ENCODE results near the gene IL6. TPM values are rescaled to one million over a fixed set of nuclear protein-coding genes. Genes with fewer than 3 reads are reported as not detected.
"Not testable (repeated sequence)": the region's sequence is repeated elsewhere in the genome, so short reads cannot be mapped to it uniquely, and the experiment has no call there.

The IL6 gene
- polyA plus RNA-seq, 1 experiment = 12.7 TPM

GRCh38 chr7:22707026-22707691 lies 19.8 kb upstream of the IL6 start:
- POLR2A ChIA-PET; H3K4me3 ChIP-seq (ENCODE audit: low read depth, low read length); DNase-seq (ENCODE audit: low read depth, low spot score); CTCF ChIA-PET; H3K27ac ChIP-seq (ENCODE audit: low read depth, low read length); H3K27me3 ChIP-seq (ENCODE audit: control insufficient read depth, insufficient read depth, low read length); H3K9me3 ChIP-seq (ENCODE audit: control insufficient read depth, insufficient read depth, low read length): not testable (repeated sequence)

- H3K9me3 ChIP-seq (ENCODE audit: control insufficient read depth, insufficient read depth, low read length); H3K4me3 ChIP-seq (ENCODE audit: low read depth, low read length); H3K27me3 ChIP-seq (ENCODE audit: control insufficient read depth, insufficient read depth, low read length); H3K27ac ChIP-seq (ENCODE audit: low read depth, low read length); POLR2A ChIA-PET; DNase-seq (ENCODE audit: low read depth, low spot score); CTCF ChIA-PET: not testable (repeated sequence)
Observed at GRCh38 chr7:22708214-22708613, 18.8 kb upstream of the IL6 start.

- H3K27ac ChIP-seq (ENCODE audit: low read depth, low read length); DNase-seq (ENCODE audit: low read depth, low spot score); H3K4me3 ChIP-seq (ENCODE audit: low read depth, low read length); CTCF ChIA-PET; H3K9me3 ChIP-seq (ENCODE audit: control insufficient read depth, insufficient read depth, low read length); H3K27me3 ChIP-seq (ENCODE audit: control insufficient read depth, insufficient read depth, low read length): not testable (repeated sequence)
- POLR2A ChIA-PET = interaction anchor here (0.7 kb wide), 1 partner anchor 9 kb away, joined by 3 read pairs; no protein-coding TSS in a partner anchor
Observed at GRCh38 chr7:22708677-22709061, 18.3 kb upstream of the IL6 start.

- H3K27ac ChIP-seq (ENCODE audit: low read depth, low read length); CTCF ChIA-PET: not testable (repeated sequence)
- POLR2A ChIA-PET = interaction anchor here (0.7 kb wide), 1 partner anchor 9 kb away, joined by 3 read pairs; no protein-coding TSS in a partner anchor
Observed at GRCh38 chr7:22709062-22709829, 17.8 kb upstream of the IL6 start.

DNA sequence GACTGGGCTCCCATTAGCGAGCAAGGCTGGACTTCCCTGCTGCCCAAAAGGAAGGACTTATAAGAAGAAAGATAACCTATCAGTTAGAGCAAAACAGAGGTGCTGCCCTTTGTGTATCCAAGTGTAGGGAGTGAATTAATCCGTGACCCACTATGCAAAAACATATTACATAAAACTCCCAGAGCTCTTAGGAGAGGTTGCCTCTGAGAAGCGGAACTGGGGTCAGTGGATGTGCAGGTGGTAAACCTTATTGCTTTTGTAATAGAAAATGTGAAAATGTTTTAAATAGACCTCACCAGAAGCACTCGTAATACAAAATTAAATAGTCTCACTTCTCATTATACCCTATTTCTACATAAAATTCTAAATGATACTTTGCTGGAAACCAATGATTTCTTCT lies 17.1 kb upstream of the IL6 start:
- no peak overlapping the region for H3K4me3 ChIP-seq (ENCODE audit: low read depth, low read length)
- no peaks in the 10 kb centered on the region for H3K27me3 ChIP-seq (ENCODE audit: control insufficient read depth, insufficient read depth, low read length)
- TF ChIP-seq, protein P1, sequence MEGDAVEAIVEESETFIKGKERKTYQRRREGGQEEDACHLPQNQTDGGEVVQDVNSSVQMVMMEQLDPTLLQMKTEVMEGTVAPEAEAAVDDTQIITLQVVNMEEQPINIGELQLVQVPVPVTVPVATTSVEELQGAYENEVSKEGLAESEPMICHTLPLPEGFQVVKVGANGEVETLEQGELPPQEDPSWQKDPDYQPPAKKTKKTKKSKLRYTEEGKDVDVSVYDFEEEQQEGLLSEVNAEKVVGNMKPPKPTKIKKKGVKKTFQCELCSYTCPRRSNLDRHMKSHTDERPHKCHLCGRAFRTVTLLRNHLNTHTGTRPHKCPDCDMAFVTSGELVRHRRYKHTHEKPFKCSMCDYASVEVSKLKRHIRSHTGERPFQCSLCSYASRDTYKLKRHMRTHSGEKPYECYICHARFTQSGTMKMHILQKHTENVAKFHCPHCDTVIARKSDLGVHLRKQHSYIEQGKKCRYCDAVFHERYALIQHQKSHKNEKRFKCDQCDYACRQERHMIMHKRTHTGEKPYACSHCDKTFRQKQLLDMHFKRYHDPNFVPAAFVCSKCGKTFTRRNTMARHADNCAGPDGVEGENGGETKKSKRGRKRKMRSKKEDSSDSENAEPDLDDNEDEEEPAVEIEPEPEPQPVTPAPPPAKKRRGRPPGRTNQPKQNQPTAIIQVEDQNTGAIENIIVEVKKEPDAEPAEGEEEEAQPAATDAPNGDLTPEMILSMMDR (IDR thresholded peaks at IDR 0.05; ENCODE audit: low read depth, low read length) = no peak
- ChIA-PET POLR2A (no interaction called here), CTCF (no interaction called here)
- H3K9me3 ChIP-seq (ENCODE audit: control insufficient read depth, insufficient read depth, low read length) = no peaks in the 10 kb centered on the region
- no peak for DNase-seq (ENCODE audit: low read depth, low spot score)
- no peak overlapping the region for H3K27ac ChIP-seq (ENCODE audit: low read depth, low read length)

More at GRCh38 chr7:22709062-22709829, 17.8 kb upstream of the IL6 start:
- not testable (repeated sequence) for DNase-seq (ENCODE audit: low read depth, low spot score); H3K9me3 ChIP-seq (ENCODE audit: control insufficient read depth, insufficient read depth, low read length); H3K27me3 ChIP-seq (ENCODE audit: control insufficient read depth, insufficient read depth, low read length); H3K4me3 ChIP-seq (ENCODE audit: low read depth, low read length)

DNA sequence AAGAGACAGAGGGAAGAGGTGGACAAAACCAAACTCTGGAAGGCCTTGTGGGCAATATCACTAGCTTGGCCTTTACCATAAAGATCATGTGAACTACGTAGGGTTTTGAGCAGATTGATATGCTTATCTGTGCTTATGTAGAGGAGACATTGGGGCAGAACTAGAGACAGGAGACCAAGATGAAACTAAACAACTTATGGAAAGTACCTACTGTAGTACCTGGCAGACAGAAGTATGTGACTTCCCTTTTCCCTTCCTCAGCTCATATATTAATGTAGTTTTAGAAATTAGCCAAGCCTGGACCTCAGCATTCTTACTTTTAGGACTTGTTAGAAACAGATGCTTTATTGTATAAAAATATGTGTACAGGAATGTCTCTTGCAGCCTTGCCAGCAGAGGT lies 14.0 kb upstream of the IL6 start:
- Histone ChIP-seq H3K4me3 (ENCODE audit: low read depth, low read length) (no peak overlapping the region), H3K9me3 (ENCODE audit: control insufficient read depth, insufficient read depth, low read length) (no peaks in the 10 kb centered on the region), H3K27ac (ENCODE audit: low read depth, low read length) (no peak overlapping the region), H3K27me3 (ENCODE audit: control insufficient read depth, insufficient read depth, low read length) (no peaks in the 10 kb centered on the region)
- ChIA-PET POLR2A (no interaction called here), CTCF (no interaction called here)
- DNase-seq (ENCODE audit: low read depth, low spot score) = no peak
- TF ChIP-seq, protein P1 (IDR thresholded peaks at IDR 0.05; ENCODE audit: low read depth, low read length) = no peak

GRCh38 chr7:22713463-22713862 lies 13.5 kb upstream of the IL6 start:
- Histone ChIP-seq H3K27ac (ENCODE audit: low read depth, low read length) (no peak overlapping the region), H3K9me3 (ENCODE audit: control insufficient read depth, insufficient read depth, low read length) (no peaks in the 10 kb centered on the region), H3K27me3 (ENCODE audit: control insufficient read depth, insufficient read depth, low read length) (no peaks in the 10 kb centered on the region), H3K4me3 (ENCODE audit: low read depth, low read length) (no peak overlapping the region)
- ChIA-PET POLR2A (no interaction called here), CTCF (no interaction called here)
- no peak for DNase-seq (ENCODE audit: low read depth, low spot score)
- TF ChIP-seq, protein P1 (IDR thresholded peaks at IDR 0.05; ENCODE audit: low read depth, low read length) = no peak

Data from AG04450 (cell line).